Measurements from ENCODE around the gene SLC7A4. TPM values are rescaled to one million over a fixed set of nuclear protein-coding genes. Genes with fewer than 3 reads are reported as not detected.

The SLC7A4 gene
- total RNA-seq, 1 donor from 2014 or later = 0.93 TPM

DNA sequence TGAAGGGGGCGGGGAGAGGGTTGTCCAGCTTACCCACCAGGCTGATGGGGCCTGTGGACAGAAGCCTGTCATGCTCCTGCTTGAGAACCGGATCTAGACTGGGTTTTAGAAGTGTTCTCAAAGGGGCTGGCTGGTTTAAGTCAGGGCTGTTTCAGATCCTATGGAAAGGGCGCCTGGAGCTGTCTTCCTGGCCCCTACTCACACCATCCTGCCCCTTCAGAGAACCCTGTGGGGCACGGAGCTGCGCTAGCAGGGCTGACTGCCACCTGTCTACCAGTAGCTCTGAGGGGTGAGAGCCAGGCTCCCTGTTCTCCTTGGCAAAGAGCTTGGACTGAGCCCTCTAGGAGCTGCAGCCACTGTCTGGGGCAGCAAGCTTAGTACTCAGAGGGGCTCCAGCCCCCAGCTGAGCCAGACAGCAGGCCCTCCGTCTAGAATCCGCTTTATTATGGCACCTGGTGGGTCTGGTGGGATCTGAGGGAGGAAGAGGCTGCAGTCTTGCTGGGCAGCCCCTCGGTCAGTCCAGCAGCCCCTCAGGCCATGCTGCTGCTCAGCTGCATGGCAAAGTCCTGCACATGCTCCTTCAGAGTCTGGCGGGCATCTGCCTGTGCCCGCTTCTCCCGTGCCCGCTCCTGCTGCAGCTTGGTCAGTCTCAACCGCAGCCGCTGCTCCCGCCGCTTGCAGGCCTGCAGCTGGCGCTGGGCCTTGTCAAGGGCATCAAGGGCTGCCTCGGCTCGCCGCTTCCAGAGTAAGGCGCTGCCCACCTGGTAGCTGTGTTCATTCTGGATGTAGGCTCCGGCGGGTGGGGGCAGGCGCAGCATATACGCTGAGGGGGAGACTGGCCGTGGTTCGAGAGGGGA is 32.8 kb downstream of the SLC7A4 start:
- Histone ChIP-seq H3K36me3 (ENCODE audit: insufficient read depth, low read length) (no peaks in the 10 kb centered on the region), H2AFZ (ENCODE audit: low read depth, low read length) (no peak overlapping the region), H3K27ac (ENCODE audit: low read depth, low read length) (no peak overlapping the region), H3K4me2 (ENCODE audit: low read length) (peak overlapping the region; percentile 96), H3K4me1 (ENCODE audit: insufficient read depth, low read length) (peaks cover 23% of the 10 kb centered on the region), H3K9ac (ENCODE audit: low read length) (peak overlapping the region; percentile 95), H3K27me3 (ENCODE audit: insufficient read depth, low read length) (no peaks in the 10 kb centered on the region), H4K20me1 (ENCODE audit: insufficient read depth, low read length) (peaks cover 27% of the 10 kb centered on the region), H3K79me2 (ENCODE audit: insufficient read depth, low read length) (peaks cover 40% of the 10 kb centered on the region), H3K4me3 (ENCODE audit: insufficient read depth, low read depth, low read length) (no peak overlapping the region), H3K9me3 (ENCODE audit: insufficient read depth, low read depth, low read length) (no peaks in the 10 kb centered on the region)
- Mint-ChIP-seq H3K27me3 (ENCODE audit: low read depth, unreplicated experiment) (no peaks in the 10 kb centered on the region), H3K4me1 (ENCODE audit: low read depth, unreplicated experiment) (no peaks in the 10 kb centered on the region), H3K9me3 (ENCODE audit: unreplicated experiment) (no peaks in the 10 kb centered on the region), H3K27ac (ENCODE audit: unreplicated experiment) (no peak overlapping the region), H3K4me3 (ENCODE audit: unreplicated experiment) (no peak overlapping the region), H3K36me3 (ENCODE audit: low read depth, unreplicated experiment) (peaks cover 3% of the 10 kb centered on the region)
- DNase-seq (ENCODE audit: low read depth) (no peak), FAIRE-seq (no peak)
- TF ChIP-seq CTCF (IDR thresholded peaks at IDR 0.05; ENCODE audit: insufficient read depth, low read depth, low read length) (no peak), EZH2 (IDR thresholded peaks at IDR 0.05; ENCODE audit: insufficient read depth, low read length) (no peak)

- TF ChIP-seq EZH2 (IDR thresholded peaks at IDR 0.05; ENCODE audit: insufficient read depth, low read length) = no peak
- TF ChIP-seq CTCF (IDR thresholded peaks at IDR 0.05; ENCODE audit: insufficient read depth, low read depth, low read length) = no peak
Observed at GRCh38 chr22:20998411-20999336, 33.7 kb downstream of the SLC7A4 start.

More at GRCh38 chr22:20998411-20999336, 33.7 kb downstream of the SLC7A4 start:
- Mint-ChIP-seq H3K9me3 (ENCODE audit: unreplicated experiment) (no peaks in the 10 kb centered on the region), H3K27ac (ENCODE audit: unreplicated experiment) (peak overlapping the region; percentile 26), H3K4me1 (ENCODE audit: low read depth, unreplicated experiment) (no peaks in the 10 kb centered on the region), H3K27me3 (ENCODE audit: low read depth, unreplicated experiment) (no peaks in the 10 kb centered on the region), H3K4me3 (ENCODE audit: unreplicated experiment) (no peak overlapping the region), H3K36me3 (ENCODE audit: low read depth, unreplicated experiment) (peaks cover 3% of the 10 kb centered on the region)
- Histone ChIP-seq H3K27me3 (ENCODE audit: insufficient read depth, low read length) (no peaks in the 10 kb centered on the region), H3K27ac (ENCODE audit: low read depth, low read length) (no peak overlapping the region), H3K9ac (ENCODE audit: low read length) (peak overlapping the region; percentile 22), H2AFZ (ENCODE audit: low read depth, low read length) (no peak overlapping the region), H3K79me2 (ENCODE audit: insufficient read depth, low read length) (peaks cover 37% of the 10 kb centered on the region), H3K4me2 (ENCODE audit: low read length) (no peak overlapping the region), H4K20me1 (ENCODE audit: insufficient read depth, low read length) (peaks cover 27% of the 10 kb centered on the region), H3K4me1 (ENCODE audit: insufficient read depth, low read length) (peaks cover 23% of the 10 kb centered on the region), H3K9me3 (ENCODE audit: insufficient read depth, low read depth, low read length) (no peaks in the 10 kb centered on the region), H3K4me3 (ENCODE audit: insufficient read depth, low read depth, low read length) (no peak overlapping the region), H3K36me3 (ENCODE audit: insufficient read depth, low read length) (no peaks in the 10 kb centered on the region)
- no peak for DNase-seq (ENCODE audit: low read depth)
- no peak for FAIRE-seq

Measured in astrocyte (in vitro differentiated cells and primary cell).